IPS-18c (cell line): ENCODE measurements around the gene ACOT6.
A peak's percentile ranks its signal among the peaks of the same experiment; 100 is the strongest.
"Not testable (repeated sequence)": the region's sequence is repeated elsewhere in the genome, so short reads cannot be mapped to it uniquely, and the experiment has no call there.

Source experiments
- H3K4me3 ChIP-seq: 2 replicates; pipeline ENCODE4 v1.7.0; 2013; ENCODE audit warnings: low read depth, mild to moderate bottlenecking, low read length, moderate library complexity; ENCODE audit not compliant: insufficient read depth
- H3K9me3 ChIP-seq: one replicate; pipeline ENCODE4 v1.6.1; 2013; ENCODE audit warnings: mild to moderate bottlenecking, low read length, moderate library complexity; ENCODE audit not compliant: control insufficient read depth, insufficient read depth

The ACOT6 gene

GRCh38 chr14:73589116-73589515, 23.2 kb upstream of the ACOT6 start:
- Histone ChIP-seq H3K4me3 (no peak overlapping the region), H3K9me3 (peaks cover 9% of the 10 kb centered on the region)

- not testable (repeated sequence) for H3K4me3 ChIP-seq, H3K9me3 ChIP-seq
Observed at GRCh38 chr14:73590673-73591004, 21.7 kb upstream of the ACOT6 start.

- Histone ChIP-seq H3K9me3 (peaks cover 7% of the 10 kb centered on the region), H3K4me3 (peak within 1 kb of the TSS; percentile 77)
Observed at GRCh38 chr14:73591690-73592449, 20.4 kb upstream of the ACOT6 start, which contains the start of gene ACOT4. TSS of gene ACOT4 (plus strand) at chr14:73591873. CDS start at chr14:73591960, 87 bp downstream.

DNA sequence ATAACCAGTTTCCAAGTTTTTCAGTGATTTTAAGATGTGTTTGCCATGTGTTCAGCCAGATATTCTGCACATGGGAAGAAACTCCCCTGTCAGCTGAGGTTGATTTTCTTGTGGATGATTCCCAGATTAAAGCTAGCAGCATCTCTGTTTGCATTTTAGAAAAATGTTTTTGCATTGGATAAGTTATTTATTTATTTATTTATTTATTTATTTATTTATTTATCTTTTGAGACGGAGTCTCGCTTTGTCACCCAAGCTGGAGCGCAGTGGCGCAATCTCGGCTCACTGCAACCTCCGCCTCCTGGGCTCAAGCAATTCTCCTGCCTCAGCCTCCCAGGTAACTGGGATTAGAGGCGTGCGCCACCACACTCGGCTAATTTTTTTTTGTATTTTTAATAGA, 17.8 kb upstream of the ACOT6 start:
- H3K9me3 ChIP-seq: peaks cover 7% of the 10 kb centered on the region

DNA sequence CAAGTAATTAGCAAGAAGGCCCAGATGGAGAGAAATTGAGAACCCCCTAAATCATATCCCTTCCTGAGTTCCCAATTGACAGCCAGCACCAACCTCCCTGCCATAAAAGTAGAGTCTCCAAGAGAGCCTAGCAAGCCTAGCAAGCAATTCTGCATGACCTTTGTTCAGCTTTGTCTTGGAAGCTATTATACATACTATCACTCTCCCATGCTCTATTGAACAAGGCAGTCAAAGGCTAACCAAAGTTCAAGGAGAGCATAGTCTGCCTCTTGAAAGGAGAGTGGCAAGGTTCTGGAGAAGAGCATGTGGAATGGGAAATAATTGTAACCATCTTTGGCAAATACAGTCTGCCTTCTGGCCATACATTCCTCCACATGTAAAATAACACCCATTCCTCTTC, 12.8 kb upstream of the ACOT6 start:
- H3K4me3 ChIP-seq: no peak overlapping the region
- no peaks in the 10 kb centered on the region for H3K9me3 ChIP-seq

More for the DNA sequence above, 17.8 kb upstream of the ACOT6 start:
- H3K4me3 ChIP-seq: no peak overlapping the region

- Histone ChIP-seq H3K4me3 (no peak overlapping the region), H3K9me3 (peaks cover 5% of the 10 kb centered on the region)
Observed at GRCh38 chr14:73602994-73603393, 9.3 kb upstream of the ACOT6 start.

GRCh38 chr14:73606271-73606670, 6.0 kb upstream of the ACOT6 start:
- no peak overlapping the region for H3K4me3 ChIP-seq

GRCh38 chr14:73607241-73607640, 5.1 kb upstream of the ACOT6 start:
- H3K4me3 ChIP-seq: no peak overlapping the region
- peaks cover 7% of the 10 kb centered on the region for H3K9me3 ChIP-seq

More at GRCh38 chr14:73606271-73606670, 6.0 kb upstream of the ACOT6 start:
- peaks cover 5% of the 10 kb centered on the region for H3K9me3 ChIP-seq

- Histone ChIP-seq H3K4me3 (no peak overlapping the region), H3K9me3 (peaks cover 4% of the 10 kb centered on the region)
Observed at GRCh38 chr14:73610687-73611086, 1.6 kb upstream of the ACOT6 start.

DNA sequence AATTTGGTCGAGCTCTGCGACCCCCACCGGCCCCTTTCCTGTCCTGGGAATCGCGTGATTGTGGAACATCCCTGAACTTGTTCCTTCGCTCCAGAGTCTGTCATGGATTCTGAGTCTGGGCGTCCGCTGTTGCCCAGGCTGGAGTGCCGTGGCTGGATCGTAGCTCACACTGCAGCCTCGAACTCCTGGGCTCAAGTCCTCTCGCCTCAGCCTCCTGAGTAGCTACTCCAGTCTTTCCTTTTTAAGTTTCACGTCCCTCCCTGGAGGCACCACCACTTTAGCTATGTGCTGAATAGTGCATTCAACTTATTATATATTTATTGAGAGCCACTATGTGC, 698 bp downstream of the ACOT6 start:
- Histone ChIP-seq H3K4me3 (peak overlapping the region; percentile 84; the same call in 1 of the 2 replicates), H3K9me3 (peaks cover 2% of the 10 kb centered on the region)

DNA sequence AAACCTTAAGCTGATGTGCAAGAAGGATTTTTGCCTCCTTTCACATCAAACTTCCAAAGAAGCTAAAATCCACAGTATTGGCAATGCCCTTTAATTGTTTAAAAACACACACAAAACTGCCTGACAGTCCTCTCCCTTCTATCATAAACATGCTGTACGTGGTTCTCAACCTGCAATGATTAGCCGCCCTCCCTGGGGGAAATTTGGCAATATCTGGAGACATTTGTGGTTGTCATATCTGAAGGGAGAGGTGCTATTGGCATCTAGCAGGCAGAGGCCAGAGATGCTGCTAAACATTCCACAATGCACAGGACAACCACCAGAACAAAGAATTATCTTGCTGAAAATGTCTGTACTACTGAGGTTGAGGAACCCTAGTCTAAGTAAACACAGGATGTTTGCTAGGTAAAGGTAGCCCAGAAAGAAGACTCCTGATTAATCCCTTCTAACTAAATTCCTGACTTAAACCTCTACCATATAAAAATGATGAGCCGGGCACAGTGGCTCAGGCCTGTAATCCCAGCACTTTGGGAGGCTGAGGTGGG, 1.2 kb downstream of the ACOT6 start:
- no peak overlapping the region for H3K4me3 ChIP-seq

GRCh38 chr14:73616831-73617230, 4.5 kb downstream of the ACOT6 start:
- no peak overlapping the region for H3K4me3 ChIP-seq
- no peaks in the 10 kb centered on the region for H3K9me3 ChIP-seq

More for the DNA sequence above, 1.2 kb downstream of the ACOT6 start:
- peaks cover 2% of the 10 kb centered on the region for H3K9me3 ChIP-seq

GRCh38 chr14:73619524-73619923, 7.2 kb downstream of the ACOT6 start:
- no peak overlapping the region for H3K4me3 ChIP-seq
- no peaks in the 10 kb centered on the region for H3K9me3 ChIP-seq

- H3K4me3 ChIP-seq: no peak overlapping the region
- no peaks in the 10 kb centered on the region for H3K9me3 ChIP-seq
Observed at GRCh38 chr14:73620268-73620667, 8.0 kb downstream of the ACOT6 start.

- no peaks in the 10 kb centered on the region for H3K9me3 ChIP-seq
- H3K4me3 ChIP-seq: no peak overlapping the region
Observed at GRCh38 chr14:73623504-73624054, 11.3 kb downstream of the ACOT6 start.

- H3K9me3 ChIP-seq: no peaks in the 10 kb centered on the region
- no peak overlapping the region for H3K4me3 ChIP-seq
Observed at GRCh38 chr14:73625706-73626105, 13.4 kb downstream of the ACOT6 start.

GRCh38 chr14:73627151-73627558, 14.8 kb downstream of the ACOT6 start:
- Histone ChIP-seq H3K9me3 (no peaks in the 10 kb centered on the region), H3K4me3 (no peak overlapping the region)

DNA sequence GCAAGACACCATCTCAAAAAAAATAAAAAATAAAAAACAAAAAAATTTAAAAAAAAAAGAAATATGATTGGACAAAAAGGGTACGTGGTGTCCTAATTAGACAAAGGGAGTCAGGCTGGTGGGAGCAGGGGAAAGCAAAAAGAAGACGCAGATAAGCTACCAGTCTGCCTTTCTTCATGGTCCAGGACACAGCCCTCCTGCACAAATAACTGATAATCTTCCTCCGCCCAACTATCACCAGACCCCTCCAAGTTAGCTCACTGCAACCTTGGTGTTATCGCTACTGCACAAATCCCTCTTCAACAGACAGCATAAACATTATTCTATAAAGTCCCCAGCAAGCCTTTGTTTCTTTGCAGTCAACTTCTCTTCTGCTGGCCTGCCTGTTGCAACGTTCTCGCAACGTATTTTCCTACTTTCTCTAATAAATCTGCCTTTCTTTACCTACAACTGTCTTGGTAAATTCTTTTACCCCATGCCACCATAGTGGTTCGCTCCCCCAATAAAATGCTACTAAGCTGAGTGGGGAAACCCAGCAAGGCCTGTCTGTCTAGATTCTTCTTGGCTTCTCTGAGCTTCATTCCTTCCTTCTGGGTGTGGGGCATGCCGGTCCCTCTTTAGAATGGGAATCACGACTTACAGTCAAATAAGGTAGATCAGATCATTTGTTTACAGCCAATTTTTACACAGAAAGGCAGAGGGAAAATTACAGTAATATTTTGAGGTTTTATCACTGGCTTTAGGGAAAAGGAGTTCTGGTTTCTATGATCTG, 17.9 kb downstream of the ACOT6 start:
- Histone ChIP-seq H3K9me3 (no peaks in the 10 kb centered on the region), H3K4me3 (no peak overlapping the region)
